Sigmoid colon (tissue), 4 donors: ENCODE results near the gene TAF8.

Experiments used
- EP300 ChIP-seq, 4 donors: sonication (generic); formaldehyde crosslinking; IDR thresholded peaks; one replicate each; pipeline ENCODE4 v1.6.1; 2017; ENCODE audit warnings: antibody characterized with exemption in 4 of 4
- POLR2A ChIP-seq, 2 donors: fragments of 450-650 bp; IDR thresholded peaks; one replicate each; pipeline ENCODE4 v1.6.1; 2016; ENCODE audit warnings: antibody characterized with exemption in 2 of 2, mild to moderate bottlenecking in 2 of 2, moderate library complexity in 2 of 2
- TF ChIP-seq, protein P1 (sequence below), 4 experiments: fragments of 450-650 bp in 3 of 4; fragments of 200-600 bp in 1 of 4; IDR thresholded peaks; one replicate each; pipeline ENCODE4 v1.5.1; 2016 to 2019; ENCODE audit warnings: antibody characterized with exemption in 4 of 4, mild to moderate bottlenecking in 3 of 4, moderate library complexity in 2 of 4

DNA sequence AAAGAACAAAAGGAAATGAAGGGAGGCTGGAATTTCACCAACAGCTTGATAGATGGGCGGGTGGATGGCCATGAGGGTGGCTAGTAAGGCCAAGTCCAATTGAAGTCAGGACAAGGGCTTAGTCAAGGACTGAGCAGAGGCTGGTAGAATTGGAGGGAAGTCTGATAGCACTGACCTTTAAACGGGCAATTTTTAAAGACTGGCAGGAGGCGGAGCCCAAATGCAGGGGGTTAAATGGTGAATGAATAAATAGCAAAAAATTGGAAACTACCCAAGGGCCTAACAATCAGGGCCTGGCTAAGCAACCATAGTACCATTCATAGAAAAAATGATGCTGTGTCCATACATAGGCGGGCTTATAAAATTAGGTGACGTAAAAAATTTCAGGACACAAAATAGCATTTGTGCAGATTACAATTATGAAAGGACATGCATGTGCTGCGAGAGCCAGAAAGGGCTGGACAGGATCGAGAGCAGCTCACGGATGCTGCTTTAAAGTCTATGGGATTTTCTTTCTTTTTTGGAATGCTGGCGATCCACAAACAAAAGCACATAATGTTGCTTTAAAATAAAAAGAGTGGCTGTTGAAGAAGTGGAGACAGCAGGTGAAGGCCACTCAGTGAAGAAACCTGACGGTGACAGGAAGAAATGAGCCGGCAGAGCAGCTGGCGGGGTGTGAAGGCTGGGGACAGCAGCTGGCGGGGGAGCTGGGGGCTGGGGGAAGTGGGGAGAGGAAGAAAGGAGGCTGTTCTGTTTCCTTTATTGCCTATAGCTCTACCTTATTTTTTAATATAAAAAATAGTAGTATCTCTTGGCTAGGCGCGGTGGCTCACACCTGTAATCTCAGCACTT, 42.8 kb upstream of the TAF8 start:
- TF ChIP-seq, protein P1, sequence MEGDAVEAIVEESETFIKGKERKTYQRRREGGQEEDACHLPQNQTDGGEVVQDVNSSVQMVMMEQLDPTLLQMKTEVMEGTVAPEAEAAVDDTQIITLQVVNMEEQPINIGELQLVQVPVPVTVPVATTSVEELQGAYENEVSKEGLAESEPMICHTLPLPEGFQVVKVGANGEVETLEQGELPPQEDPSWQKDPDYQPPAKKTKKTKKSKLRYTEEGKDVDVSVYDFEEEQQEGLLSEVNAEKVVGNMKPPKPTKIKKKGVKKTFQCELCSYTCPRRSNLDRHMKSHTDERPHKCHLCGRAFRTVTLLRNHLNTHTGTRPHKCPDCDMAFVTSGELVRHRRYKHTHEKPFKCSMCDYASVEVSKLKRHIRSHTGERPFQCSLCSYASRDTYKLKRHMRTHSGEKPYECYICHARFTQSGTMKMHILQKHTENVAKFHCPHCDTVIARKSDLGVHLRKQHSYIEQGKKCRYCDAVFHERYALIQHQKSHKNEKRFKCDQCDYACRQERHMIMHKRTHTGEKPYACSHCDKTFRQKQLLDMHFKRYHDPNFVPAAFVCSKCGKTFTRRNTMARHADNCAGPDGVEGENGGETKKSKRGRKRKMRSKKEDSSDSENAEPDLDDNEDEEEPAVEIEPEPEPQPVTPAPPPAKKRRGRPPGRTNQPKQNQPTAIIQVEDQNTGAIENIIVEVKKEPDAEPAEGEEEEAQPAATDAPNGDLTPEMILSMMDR (IDR thresholded peaks at IDR 0.05) = no peak
- TF ChIP-seq EP300 (IDR thresholded peaks at IDR 0.05) (no peak), POLR2A (IDR thresholded peaks at IDR 0.05) (no peak)
